Measurements from ENCODE around the gene SACS.

- TF ChIP-seq, protein P1, sequence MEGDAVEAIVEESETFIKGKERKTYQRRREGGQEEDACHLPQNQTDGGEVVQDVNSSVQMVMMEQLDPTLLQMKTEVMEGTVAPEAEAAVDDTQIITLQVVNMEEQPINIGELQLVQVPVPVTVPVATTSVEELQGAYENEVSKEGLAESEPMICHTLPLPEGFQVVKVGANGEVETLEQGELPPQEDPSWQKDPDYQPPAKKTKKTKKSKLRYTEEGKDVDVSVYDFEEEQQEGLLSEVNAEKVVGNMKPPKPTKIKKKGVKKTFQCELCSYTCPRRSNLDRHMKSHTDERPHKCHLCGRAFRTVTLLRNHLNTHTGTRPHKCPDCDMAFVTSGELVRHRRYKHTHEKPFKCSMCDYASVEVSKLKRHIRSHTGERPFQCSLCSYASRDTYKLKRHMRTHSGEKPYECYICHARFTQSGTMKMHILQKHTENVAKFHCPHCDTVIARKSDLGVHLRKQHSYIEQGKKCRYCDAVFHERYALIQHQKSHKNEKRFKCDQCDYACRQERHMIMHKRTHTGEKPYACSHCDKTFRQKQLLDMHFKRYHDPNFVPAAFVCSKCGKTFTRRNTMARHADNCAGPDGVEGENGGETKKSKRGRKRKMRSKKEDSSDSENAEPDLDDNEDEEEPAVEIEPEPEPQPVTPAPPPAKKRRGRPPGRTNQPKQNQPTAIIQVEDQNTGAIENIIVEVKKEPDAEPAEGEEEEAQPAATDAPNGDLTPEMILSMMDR (IDR thresholded peaks at IDR 0.05), result no peak
- no peak for TF ChIP-seq EZH2 (IDR thresholded peaks at IDR 0.05; ENCODE audit: borderline replicate concordance, insufficient read depth, low read depth, low read length, poor library complexity, severe bottlenecking)
These were observed 110.9 kb downstream of the SACS start for GRCh38 chr13:23322353-23323336.
